Activated naive CD4-positive, alpha-beta T cell treated with anti-CD3 and anti-CD28 coated beads for 36 hours (primary cell): ENCODE data around the gene TESPA1. TPM values are rescaled to one million over a fixed set of nuclear protein-coding genes. Genes with fewer than 3 reads are reported as not detected.
"Not testable (repeated sequence)": the region's sequence is repeated elsewhere in the genome, so short reads cannot be mapped to it uniquely, and the experiment has no call there.

Experiments used
- CTCF ChIA-PET: fragments of 350-600 bp; sonication (Branson Sonifier 250); formaldehyde crosslinking; loops from one replicate; lab custom pipeline; 2021; ENCODE audit warnings: antibody characterized with exemption; lab: Charles Lee
- DNase-seq: peaks from one replicate; pipeline ENCODE4 v3.0.0-alpha.2; 2020
- H3K27ac Mint-ChIP-seq: one replicate; pipeline ENCODE4 v1.8.0; 2021; ENCODE audit warnings: mild to moderate bottlenecking, mixed read lengths
- H3K27me3 Mint-ChIP-seq: one replicate; pipeline ENCODE4 v1.8.0; 2021; ENCODE audit warnings: low read depth, mixed read lengths
- H3K36me3 Mint-ChIP-seq: one replicate; pipeline ENCODE4 v1.8.0; 2021; ENCODE audit warnings: low read depth, mixed read lengths
- H3K4me1 Mint-ChIP-seq: one replicate; pipeline ENCODE4 v1.8.0; 2021; ENCODE audit warnings: low read depth, mixed read lengths
- H3K4me3 Mint-ChIP-seq: one replicate; pipeline ENCODE4 v1.8.0; 2021; ENCODE audit warnings: mild to moderate bottlenecking, moderate library complexity, mixed read lengths
- H3K9me3 Mint-ChIP-seq: one replicate; pipeline ENCODE4 v1.8.0; 2021; ENCODE audit warnings: mixed read lengths
- intact Hi-C: fragments of 100-400 bp; cut with micrococcal nuclease; formaldehyde crosslinking; loops from one replicate; pipeline ENCODE4 v1.15.1; 2023
- total RNA-seq, 2 experiments: library from RNA; stranded (reverse); gene quantifications; one replicate each; pipeline ENCODE4 v1.2.3, GENCODE V29; 2021

Gene TESPA1
- total RNA-seq, 2 experiments from 2014 or later, result 43.9 to 45.1 TPM

DNA sequence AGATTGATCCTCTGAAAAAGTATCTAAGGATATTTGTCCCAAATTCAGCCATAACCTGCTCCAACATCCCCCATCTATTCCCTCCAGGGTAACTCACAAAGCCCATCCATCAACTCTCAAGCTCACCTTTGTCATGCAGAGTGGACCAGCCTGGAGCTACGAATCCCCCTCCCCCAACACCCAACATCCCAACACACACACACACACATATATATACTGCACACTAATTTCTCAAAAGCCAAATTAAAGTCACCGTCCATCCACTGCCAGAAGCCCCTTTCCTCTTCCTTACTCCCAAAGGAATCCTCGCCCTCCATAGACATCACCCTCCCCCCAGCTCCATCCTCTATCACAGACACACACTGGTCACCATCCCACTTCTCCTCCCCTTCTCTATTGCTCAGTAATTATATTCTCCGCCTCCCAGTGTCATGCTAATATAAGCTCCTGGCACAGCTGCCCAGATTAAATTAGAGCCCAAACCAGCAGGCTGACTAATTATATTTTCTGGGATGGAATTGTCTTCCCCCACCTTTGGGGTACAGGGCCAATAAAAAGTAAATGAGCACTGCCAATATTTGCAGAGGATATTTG, 13.5 kb upstream of the TESPA1 start:
- CTCF ChIA-PET, result interaction anchor here (0.7 to 8.8 kb wide), 9 partner anchors 12 to 274 kb away, joined by 3 to 552 read pairs (median 4); no protein-coding TSS in a partner anchor
- no peak overlapping the region for H3K27ac Mint-ChIP-seq
- no peaks in the 10 kb centered on the region for H3K9me3 Mint-ChIP-seq
- H3K4me3 Mint-ChIP-seq, result no peak overlapping the region
- peaks cover 20% of the 10 kb centered on the region for H3K4me1 Mint-ChIP-seq
- H3K27me3 Mint-ChIP-seq, result no peaks in the 10 kb centered on the region
- no peak for DNase-seq
- no peaks in the 10 kb centered on the region for H3K36me3 Mint-ChIP-seq
- intact Hi-C loops, result no loop called here

DNA sequence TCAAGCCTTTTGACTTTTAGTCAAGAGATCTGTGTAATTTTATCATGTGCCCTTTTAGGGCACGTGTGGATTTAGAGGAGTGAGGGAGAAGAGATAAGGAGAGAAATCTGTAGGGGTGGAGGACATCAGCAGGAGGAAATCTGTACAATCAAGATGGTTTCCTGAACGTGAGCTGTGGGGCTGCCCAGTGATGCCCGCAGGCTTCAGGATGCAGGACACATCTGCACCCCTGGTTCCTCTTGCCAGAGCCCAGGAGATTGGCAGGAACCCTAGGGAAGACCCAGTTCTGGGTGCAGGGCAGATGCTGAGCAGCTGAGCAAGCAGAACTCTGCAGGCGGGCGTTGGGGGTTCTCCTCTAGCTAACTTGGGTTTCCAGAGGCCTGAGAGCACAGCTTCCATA, 11.6 kb upstream of the TESPA1 start:
- intact Hi-C loops, result no loop called here
- no peaks in the 10 kb centered on the region for H3K36me3 Mint-ChIP-seq
- no peaks in the 10 kb centered on the region for H3K9me3 Mint-ChIP-seq
- H3K27me3 Mint-ChIP-seq, result no peaks in the 10 kb centered on the region
- peaks cover 21% of the 10 kb centered on the region for H3K4me1 Mint-ChIP-seq
- H3K27ac Mint-ChIP-seq, result no peak overlapping the region
- H3K4me3 Mint-ChIP-seq, result no peak overlapping the region
- DNase-seq, result no peak
- CTCF ChIA-PET, result interaction anchor here (0.7 to 8.8 kb wide), 6 partner anchors 8 to 246 kb away, joined by 3 to 552 read pairs (median 4); no protein-coding TSS in a partner anchor

DNA sequence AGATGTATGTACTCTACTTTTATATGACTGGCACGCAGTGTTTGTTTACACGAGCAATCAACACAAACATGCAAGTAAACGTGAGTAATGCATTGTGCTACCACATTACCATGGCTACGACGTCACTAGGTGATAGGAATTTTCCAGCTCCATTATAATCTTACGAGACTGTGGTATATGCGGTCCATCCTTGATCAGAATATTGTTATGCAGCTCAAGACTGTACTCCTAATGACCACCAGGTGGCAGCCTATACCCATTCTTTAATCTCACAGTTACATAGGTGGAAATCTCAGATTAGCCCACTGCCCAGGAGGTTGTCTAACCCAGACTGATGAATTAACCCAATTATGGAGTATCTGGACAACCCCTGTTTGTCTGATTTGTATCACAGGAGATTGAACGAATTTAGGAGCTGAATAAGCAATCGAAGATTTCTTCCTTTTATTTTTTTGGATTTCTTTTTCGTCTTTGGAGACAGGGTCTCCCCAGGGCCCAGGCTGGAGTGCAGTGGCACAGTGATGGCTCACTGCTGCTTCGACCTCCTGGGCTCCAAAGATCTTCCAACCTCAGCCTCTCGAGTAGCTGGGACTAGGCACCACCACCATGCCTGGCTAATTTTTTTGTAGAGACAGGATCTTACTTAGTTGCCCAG, 8.7 kb upstream of the TESPA1 start:
- CTCF ChIA-PET, result interaction anchor here (0.6 to 8.8 kb wide), 52 partner anchors 8 to 635 kb away, joined by 3 to 552 read pairs (median 5); partner anchors contain the start of genes MUCL1, NEUROD4 and TESPA1
- Mint-ChIP-seq H3K27ac (no peak overlapping the region), H3K4me1 (peaks cover 41% of the 10 kb centered on the region), H3K36me3 (no peaks in the 10 kb centered on the region), H3K9me3 (no peaks in the 10 kb centered on the region), H3K27me3 (no peaks in the 10 kb centered on the region), H3K4me3 (no peak overlapping the region)
- intact Hi-C loops, result loop anchor here (1.0 to 2.0 kb wide), 8 partner anchors 75 to 625 kb away; partner anchors contain the start of gene MUCL1
- DNase-seq, result peak; percentile 72

DNA sequence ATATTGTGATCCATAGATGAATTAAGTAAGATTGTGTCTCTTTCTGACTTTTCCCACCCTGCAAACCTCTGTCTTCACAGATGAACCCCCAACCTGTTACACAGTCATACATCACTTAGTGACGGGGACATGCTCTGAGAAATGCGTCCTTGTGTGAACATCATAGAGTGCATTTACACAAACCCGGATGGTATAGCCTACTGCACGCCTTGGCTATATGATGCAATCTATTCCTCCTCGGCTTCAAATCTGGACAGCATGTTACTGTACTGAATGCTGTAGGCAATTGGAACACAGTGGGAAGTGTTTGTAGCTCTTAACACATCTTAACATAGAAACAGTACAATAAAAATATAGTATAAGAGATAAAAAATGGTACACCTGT, 7.4 kb upstream of the TESPA1 start:
- Mint-ChIP-seq H3K4me1 (peaks cover 49% of the 10 kb centered on the region), H3K4me3 (no peak overlapping the region), H3K9me3 (no peaks in the 10 kb centered on the region), H3K36me3 (no peaks in the 10 kb centered on the region), H3K27me3 (no peaks in the 10 kb centered on the region), H3K27ac (peak overlapping the region; percentile 96)
- CTCF ChIA-PET, result interaction anchor here (1.0 to 8.8 kb wide), 21 partner anchors 8 to 290 kb away, joined by 3 to 552 read pairs (median 12); partner anchors contain the start of genes MUCL1 and NEUROD4
- DNase-seq, result peak; percentile 45
- intact Hi-C loops, result loop anchor here (1.0 to 2.0 kb wide), 3 partner anchors 10 to 627 kb away; no protein-coding TSS in a partner anchor

DNA sequence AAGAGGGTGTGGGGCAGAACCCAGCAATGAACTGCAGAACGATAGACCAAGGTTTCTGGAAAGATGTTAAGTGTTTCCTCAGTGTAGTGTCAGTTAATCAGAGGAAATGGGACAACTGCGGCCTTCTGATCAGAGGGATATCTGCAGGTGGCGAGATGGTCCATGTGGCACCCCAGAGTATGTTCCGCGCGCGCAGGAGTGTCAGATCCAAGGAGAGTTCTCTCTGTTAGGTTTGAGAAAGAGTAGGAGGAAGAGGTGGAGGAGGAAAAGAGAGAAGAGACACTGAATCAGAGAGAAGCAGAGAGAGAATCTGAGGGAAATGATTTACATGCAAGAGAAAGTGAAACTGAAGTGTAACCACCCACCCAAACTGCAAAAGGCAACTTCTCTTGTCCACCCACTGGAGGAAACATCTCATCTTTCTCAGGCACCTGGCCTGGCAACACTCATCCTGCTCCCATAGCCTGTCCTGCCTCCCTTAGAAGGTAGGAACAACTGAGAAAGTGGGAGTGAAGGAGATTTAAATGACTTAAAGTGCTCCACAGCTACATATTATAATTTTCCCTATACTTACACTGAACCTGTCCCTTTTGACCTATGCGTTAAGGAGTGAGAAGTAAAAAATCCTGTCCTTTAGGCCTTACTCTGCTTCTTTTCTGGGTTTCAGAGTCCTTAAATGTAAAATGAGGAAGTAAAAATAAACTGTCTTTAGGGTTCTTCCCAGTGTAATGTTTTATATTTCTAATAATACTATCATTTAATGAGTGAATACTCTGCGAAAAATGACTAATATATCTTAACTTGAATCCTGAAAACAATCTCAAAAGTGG, 6.8 kb upstream of the TESPA1 start:
- CTCF ChIA-PET, result interaction anchor here (1.0 to 8.8 kb wide), 11 partner anchors 8 to 289 kb away, joined by 3 to 552 read pairs (median 14); partner anchors contain the start of gene MUCL1
- H3K36me3 Mint-ChIP-seq, result no peaks in the 10 kb centered on the region
- H3K4me1 Mint-ChIP-seq, result peaks cover 54% of the 10 kb centered on the region
- peak overlapping the region; percentile 85 for H3K4me3 Mint-ChIP-seq
- DNase-seq, result peak; percentile 61
- H3K27me3 Mint-ChIP-seq, result no peaks in the 10 kb centered on the region
- H3K9me3 Mint-ChIP-seq, result peaks cover 3% of the 10 kb centered on the region
- intact Hi-C loops, result loop anchor here (1.0 kb wide), 1 partner anchor 9 kb away; no protein-coding TSS in a partner anchor
- H3K27ac Mint-ChIP-seq, result peak overlapping the region; percentile 96

DNA sequence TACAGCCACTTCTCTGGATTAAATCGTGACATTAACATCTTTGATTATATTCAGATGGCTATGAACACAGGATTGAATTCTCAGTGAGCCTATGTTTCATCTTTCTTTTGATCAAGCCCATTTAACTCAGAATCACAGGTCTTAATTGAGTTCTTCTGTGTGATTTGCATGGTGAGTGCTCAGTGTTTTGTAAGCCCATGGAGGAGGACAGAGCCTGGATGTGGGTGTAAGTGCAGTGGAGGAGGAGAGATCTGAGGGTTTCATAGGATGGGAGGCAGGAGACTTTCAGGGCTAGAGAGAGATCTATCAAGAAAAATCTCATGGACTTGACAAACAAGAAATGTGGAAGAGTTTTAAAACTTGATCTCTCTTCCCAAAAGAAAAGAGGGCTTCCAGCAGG, 5.3 kb upstream of the TESPA1 start:
- DNase-seq, result no peak
- CTCF ChIA-PET, result interaction anchor here (1.0 kb wide), 1 partner anchor 82 kb away, joined by 4 read pairs; no protein-coding TSS in a partner anchor
- H3K9me3 Mint-ChIP-seq, result peaks cover 3% of the 10 kb centered on the region

DNA sequence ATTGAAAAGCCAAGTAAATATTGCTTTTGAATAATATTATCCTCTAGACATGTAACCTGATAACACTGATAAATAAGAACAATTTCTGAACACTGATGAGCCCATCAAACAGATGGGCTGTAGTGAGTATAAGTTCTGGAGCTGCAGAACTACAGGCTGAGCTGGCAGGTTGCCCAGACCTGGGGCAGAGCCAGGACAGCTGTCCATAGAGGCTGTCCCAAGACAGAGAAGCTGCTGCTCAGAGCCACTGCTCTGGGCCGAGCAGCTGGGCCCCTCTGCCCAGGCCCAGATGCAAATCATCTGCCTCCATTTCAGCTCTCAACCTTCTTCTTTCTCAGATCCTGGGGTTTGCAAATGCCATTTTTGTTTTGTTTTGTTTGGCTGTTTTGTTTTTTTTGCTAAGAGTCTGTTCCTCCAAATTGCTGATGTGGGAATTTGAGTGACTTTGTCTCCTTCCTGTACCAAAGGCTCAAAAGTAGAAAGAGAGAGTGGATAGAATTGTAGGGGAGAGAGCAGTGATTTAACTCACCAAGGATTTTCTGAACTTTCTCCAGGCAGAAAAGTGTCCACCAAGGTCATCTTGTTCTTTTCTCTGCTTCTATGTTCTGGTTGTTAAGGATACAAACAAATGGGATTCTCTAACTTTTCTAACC, 4.0 kb upstream of the TESPA1 start:
- Mint-ChIP-seq H3K4me1 (peaks cover 65% of the 10 kb centered on the region), H3K9me3 (peaks cover 3% of the 10 kb centered on the region), H3K36me3 (peaks cover under 1% of the 10 kb centered on the region), H3K4me3 (no peak overlapping the region), H3K27ac (peak overlapping the region; percentile 7), H3K27me3 (no peaks in the 10 kb centered on the region)
- DNase-seq, result no peak
- CTCF ChIA-PET, result interaction anchor here (0.6 to 1.2 kb wide), 2 partner anchors 19 to 83 kb away, joined by 3 read pairs; no protein-coding TSS in a partner anchor
- intact Hi-C loops, result loop anchor here (5.0 to 10.0 kb wide), 5 partner anchors 664 to 1664 kb away; partner anchors contain the start of genes AAAS, BLOC1S1, IL23A and PAN2

More for the DNA sequence above, 5.3 kb upstream of the TESPA1 start:
- no peaks in the 10 kb centered on the region for H3K27me3 Mint-ChIP-seq
- peak overlapping the region; percentile 19 for H3K4me3 Mint-ChIP-seq
- H3K27ac Mint-ChIP-seq, result peak overlapping the region; percentile 47
- no peaks in the 10 kb centered on the region for H3K36me3 Mint-ChIP-seq
- intact Hi-C loops, result loop anchor here (5.0 to 10.0 kb wide), 5 partner anchors 662 to 1665 kb away; partner anchors contain the start of genes AAAS, BLOC1S1, IL23A and PAN2
- H3K4me1 Mint-ChIP-seq, result peaks cover 65% of the 10 kb centered on the region

DNA sequence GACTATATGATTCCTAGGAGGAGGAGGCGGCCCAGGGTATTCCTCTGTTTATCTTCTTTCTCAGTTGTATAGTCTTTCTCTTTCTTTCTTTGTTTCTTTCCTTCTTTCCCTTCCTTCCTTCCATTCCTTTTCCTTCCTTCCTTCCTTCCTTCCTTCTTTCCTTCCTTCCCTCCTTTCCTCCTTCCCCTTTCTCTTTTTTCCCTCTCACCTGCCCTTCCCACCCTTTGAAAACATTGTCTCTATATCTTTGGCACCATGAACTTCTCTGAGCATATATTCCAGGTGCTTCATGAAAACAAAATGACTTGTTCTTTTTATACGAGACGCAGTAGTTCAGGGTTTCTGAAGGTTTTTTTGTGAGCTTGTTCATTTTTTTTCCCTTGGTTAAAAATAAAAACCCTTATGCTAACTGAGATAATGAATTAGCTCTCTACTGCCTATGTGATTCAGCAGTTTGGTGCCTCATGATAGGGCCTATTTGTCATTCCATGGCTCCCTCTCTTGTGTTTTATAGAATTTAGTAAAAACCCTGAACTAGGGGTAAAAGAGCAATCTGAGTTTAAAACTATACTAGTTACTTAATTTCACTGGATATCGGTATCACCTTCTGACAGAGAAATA, 3.2 kb upstream of the TESPA1 start:
- CTCF ChIA-PET, result interaction anchor here (0.6 to 2.4 kb wide), 4 partner anchors 10 to 84 kb away, joined by 3 to 7 read pairs (median 3); no protein-coding TSS in a partner anchor
- H3K9me3 Mint-ChIP-seq, result peaks cover 3% of the 10 kb centered on the region
- H3K4me1 Mint-ChIP-seq, result peaks cover 63% of the 10 kb centered on the region
- peaks cover 7% of the 10 kb centered on the region for H3K36me3 Mint-ChIP-seq
- no peak overlapping the region for H3K4me3 Mint-ChIP-seq
- DNase-seq, result no peak
- intact Hi-C loops, result loop anchor here (5.0 to 10.0 kb wide), 5 partner anchors 665 to 1663 kb away; partner anchors contain the start of genes AAAS, BLOC1S1, IL23A and PAN2
- no peaks in the 10 kb centered on the region for H3K27me3 Mint-ChIP-seq
- H3K27ac Mint-ChIP-seq, result peak overlapping the region; percentile 50

DNA sequence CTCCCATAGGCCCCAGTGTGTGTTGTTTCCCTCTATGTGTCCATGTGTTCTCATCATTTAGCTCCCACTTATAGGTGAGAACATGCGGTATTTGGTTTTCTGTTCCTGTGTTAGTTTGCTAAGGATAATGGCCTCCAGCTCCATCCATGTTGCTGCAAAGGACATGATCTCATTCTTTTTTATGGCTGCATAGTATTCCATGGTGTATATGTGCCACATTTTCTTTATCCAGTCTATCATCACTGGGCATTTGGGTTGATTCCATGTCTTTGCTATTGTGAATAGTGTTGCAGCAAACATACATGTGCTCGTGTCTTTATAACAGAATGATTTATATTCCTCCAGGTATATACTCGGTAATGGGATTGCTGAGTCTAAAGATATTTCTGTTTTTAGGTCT, 2.2 kb upstream of the TESPA1 start:
- Mint-ChIP-seq H3K4me1 (peaks cover 63% of the 10 kb centered on the region), H3K27ac (peak overlapping the region; percentile 44)
- CTCF ChIA-PET, result interaction anchor here (1.0 to 2.7 kb wide), 7 partner anchors 11 to 262 kb away, joined by 4 to 22 read pairs (median 5); partner anchors contain the start of gene MUCL1

DNA sequence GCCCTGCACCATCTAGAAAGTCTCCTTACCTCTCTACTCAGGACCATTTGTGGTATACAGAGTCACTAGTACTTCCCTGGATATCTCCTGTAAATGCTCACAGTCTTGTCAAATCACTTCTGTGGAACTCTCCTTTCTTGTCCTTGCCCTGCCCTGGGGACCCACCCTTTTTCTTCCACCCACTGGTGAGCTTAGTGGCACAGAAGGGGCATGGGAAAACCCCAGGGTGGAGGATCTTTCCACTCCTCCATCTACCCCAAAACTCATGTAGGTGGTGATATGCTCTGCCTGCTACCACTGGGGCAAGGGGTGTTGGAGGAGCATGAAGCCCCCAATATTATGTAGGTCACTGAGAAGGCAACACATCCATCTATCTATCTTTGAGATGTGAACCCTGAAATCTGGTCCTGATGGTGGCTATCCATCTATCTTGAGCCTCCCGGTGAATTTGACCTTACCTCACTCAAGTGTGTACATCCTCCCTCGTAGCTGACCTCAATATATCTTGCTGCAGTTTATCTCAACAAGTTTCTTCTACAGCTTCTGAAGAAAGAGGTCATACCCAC, 943 bp downstream of the TESPA1 start:
- H3K4me1 Mint-ChIP-seq, result peaks cover 56% of the 10 kb centered on the region
- CTCF ChIA-PET, result interaction anchor here (0.7 to 2.6 kb wide), 8 partner anchors 9 to 234 kb away, joined by 3 to 10 read pairs (median 4); no protein-coding TSS in a partner anchor

More for the DNA sequence above, 2.2 kb upstream of the TESPA1 start:
- not testable (repeated sequence) for DNase-seq, H3K9me3 Mint-ChIP-seq, H3K27me3 Mint-ChIP-seq, H3K4me3 Mint-ChIP-seq
- intact Hi-C loops, result loop anchor here (5.0 to 10.0 kb wide), 5 partner anchors 666 to 1662 kb away; partner anchors contain the start of genes AAAS, BLOC1S1, IL23A and PAN2
- H3K36me3 Mint-ChIP-seq, result peaks cover 12% of the 10 kb centered on the region

More for the DNA sequence above, 943 bp downstream of the TESPA1 start:
- Mint-ChIP-seq H3K4me3 (peak overlapping the region; percentile 75), H3K27ac (peak overlapping the region; percentile 89), H3K36me3 (peaks cover 32% of the 10 kb centered on the region), H3K27me3 (no peaks in the 10 kb centered on the region), H3K9me3 (peaks cover 3% of the 10 kb centered on the region)
- DNase-seq, result peak; percentile 51
- intact Hi-C loops, result loop anchor here (1.0 to 10.0 kb wide), 12 partner anchors 15 to 1659 kb away; partner anchors contain the start of genes AAAS, IL23A, NCKAP1L and ORMDL2
